ENCODE results near the gene RPIA.
"Not testable (repeated sequence)": the region's sequence is repeated elsewhere in the genome, so short reads cannot be mapped to it uniquely, and the experiment has no call there.

Gene RPIA

DNA sequence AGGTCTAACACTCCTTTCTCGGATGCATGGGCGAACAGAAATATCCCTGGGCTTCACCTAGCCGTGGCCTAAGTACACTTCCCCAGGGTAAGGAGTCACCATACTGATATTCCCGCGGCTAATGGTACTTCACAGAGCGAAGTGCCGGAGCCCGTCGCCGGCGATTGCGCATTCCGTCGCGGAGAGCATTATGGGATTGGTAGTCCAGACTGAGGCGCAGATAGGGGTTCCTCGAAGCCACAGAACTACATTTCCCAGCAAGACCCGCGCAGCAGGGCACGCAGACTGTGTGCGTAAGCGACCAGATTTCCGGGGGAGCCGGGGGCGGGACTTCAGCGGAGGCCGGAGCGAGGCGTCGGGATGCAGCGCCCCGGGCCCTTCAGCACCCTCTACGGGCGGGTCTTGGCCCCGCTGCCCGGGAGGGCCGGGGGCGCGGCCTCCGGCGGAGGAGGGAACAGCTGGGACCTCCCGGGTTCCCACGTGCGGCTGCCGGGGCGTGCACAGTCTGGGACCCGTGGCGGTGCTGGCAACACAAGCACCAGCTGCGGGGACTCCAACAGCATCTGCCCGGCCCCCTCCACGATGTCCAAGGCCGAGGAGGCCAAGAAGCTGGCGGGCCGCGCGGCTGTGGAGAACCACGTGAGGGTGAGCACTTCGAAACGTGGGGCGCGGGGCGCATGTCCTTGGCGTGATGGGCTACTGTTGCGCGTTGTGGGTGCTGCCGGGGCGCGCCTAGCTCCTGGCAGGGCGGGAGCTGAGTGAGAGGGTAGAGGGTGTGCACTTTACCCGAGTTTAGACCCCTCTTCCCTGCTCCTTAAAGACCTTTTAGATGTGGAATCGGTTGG lies at the start of gene RPIA:
TSS of gene RPIA (plus strand) at position 335 of the 845 bp plus-strand sequence. CDS start at position 361, 26 bp downstream.
- peak; percentile 84 to 97 (median 96) for DNase-seq

DNA sequence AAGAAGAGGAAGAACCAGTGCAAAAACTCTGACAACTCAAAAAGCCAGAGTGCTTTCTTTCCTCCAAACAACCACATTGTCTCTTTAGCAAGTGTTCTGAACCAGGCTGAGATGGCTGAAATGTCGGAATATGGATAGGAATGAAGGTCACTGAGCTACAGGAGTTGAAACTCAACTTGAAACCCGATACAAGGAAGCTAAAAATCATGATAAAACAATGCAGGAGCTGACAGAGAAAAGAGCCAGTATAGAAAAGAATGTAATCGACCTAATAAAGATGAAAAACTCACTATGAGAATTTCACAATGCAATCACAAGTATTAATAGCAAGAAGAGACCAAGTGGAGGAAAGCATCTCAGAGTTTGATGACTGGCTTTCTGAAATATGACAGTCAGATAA lies 49.2 kb upstream of the RPIA start:
- DNase-seq = no peak

DNA sequence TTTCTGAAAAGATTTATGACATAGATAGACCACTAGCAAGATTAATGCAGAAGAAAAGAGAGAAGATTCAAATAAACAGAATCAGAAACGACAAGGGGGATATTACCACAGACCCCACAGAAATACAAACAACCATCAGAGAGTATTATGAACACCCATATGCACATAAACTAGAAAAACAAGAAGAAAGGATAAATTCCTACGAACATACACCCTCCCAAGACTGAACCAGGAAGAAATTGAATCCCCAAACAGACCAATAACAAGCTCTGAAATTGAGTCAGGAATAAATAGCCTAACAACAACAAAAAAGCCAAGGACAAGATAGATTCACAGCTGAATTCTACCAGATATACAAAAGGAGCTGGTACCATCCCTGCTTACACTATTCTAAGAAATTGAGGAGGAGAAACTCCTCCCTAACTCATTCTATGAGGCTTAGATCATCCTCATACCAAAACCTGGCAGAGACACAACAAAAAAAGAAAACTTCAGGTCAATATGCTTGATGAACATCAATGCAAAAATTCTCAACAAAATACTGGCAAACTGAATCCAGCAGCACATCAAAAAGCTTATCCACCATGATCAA lies 46.1 kb upstream of the RPIA start:
- not testable (repeated sequence) for DNase-seq

DNA sequence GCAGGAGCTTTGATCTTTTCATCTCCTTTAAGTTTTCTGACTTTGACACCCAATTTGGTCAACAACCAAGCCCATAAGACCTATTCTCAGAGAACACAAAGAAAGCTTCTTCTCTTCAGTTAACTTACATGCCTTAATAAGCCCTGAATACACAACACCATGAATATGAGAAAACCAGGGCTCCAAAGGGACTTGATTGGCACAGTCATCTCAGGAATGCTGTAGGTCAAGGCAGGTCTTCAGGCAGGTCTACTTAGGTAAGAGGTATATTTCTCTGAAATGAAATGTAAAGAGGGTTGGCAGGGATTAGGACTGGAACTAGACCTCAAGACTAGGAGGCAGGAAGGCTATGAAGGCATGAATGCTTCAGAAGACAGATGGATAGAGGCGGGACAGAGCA lies 39.8 kb upstream of the RPIA start:
- DNase-seq = no peak

DNA sequence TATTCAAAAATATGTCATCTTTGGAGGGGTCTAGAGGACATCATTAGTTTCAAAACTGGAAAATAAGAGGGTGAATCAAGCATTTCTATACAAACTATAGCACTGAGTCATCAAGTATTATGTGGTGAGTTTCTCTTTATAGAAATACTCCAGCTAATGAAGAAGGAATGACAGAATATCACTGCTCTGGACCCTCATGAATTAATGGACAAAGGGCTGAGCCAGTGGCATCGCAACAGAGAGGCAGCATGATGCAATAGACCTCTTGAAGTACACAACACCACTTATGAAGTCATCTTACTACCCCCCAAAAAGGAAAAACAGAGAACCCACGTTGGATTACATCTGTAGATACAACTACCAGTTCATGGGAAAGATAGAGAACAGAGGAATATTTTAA lies 36.8 kb upstream of the RPIA start:
- DNase-seq = no peak

DNA sequence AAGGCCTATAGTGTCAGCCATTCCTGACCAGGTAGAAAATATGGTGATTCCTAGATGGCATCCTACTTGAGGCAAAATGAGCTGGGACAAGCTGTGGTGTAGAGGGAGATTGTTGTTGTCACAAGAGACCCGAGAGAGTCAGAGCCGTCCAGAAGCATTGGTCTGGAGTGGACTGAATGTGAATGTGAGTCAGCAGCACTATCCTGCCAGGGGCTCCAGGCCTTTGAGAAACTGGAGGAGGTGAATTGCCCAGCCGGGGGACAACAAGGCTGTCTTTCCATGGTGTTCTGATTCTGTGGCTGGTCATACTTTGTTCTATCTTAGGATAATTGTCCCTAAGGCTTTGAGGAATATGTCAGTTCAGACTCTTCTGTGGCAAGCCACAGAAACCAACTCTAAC lies 34.8 kb upstream of the RPIA start:
- no peak for DNase-seq

DNA sequence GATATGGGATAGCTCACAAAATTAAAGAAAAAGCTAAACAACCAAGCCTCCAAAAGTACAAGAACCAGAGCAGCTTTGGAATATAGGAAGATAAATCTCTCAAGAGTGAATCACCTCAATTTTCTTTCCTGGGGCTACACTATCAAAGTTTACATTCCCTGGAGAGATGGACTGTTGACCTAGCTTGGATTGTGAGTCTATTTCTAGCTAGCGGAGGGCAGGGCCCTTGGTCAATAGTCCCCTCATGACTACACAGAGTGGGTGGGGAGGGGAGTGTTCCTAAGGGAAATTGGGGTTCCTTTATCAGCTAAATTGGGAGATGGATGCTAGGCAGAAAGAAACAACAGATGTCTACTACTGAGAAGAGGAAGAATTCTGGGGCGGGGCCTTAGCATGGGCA lies 34.3 kb upstream of the RPIA start:
- no peak for DNase-seq

DNA sequence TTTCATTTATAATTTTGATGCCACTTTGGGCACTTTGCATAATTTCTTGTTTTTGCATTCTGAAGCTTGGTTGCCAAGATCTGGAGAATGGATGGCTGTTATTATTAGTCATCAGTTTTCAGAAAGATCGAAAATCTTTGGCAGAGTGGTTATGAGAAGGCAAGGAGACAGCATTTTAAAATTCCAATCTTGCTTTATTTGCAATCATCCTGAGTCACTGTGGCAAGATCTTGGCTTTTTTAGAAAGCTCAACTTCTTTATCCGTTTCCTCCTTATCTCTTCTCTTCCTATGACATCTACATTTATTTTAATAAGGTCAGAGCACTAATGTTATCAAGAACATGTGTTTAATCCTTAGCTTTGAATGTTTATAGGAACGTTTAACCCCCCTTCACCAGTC lies 33.1 kb upstream of the RPIA start:
- no peak for DNase-seq

DNA sequence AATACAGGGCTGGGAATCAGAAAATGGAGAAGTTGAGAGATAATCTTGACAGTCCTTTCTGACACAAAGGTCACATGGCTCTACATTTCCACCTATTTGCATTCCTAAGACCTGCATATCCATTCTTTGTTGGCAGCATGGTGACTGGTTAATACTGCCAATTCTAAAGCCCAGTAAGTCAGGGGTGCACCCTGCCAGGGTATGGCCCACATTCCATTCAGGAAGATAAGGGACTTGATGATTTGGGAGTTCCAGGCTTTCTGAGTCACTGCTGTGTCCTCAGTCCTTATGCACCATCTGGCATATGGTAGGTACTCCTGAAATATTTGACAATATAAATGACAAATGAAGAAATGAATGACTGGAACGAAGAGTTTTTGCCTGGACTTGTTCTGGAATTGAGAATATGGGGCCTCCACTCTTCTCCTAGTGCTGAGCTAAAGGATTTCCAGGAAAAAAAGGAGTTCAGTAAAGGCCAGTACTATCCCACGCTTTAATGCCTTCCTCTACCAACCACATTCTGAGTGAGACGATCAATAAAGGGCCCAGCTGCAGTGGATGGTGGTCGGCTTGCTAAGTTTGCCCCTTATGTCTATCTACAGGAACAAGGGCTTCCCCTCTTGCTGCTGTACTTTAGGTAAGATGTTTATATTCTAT lies 32.5 kb upstream of the RPIA start:
- DNase-seq = no peak

DNA sequence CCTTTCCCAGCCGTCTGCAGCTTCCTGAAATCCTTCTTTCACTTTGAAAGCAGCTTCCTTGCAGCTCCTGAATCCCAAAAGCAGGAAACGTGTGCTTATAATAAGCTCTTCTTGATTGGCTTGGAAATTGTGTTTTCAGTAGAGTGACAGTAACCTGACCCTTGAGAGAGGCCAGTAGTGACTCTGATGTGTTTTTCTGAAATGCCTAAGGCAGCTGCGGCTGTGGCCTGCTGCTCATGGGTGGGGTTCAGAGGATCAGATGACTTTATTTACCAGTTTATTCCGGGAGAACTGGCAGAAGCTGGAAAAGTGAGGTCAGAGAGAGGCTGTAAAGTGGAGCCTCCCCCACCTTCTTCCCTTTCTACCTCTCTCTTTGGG lies 31.9 kb upstream of the RPIA start:
- DNase-seq = no peak

DNA sequence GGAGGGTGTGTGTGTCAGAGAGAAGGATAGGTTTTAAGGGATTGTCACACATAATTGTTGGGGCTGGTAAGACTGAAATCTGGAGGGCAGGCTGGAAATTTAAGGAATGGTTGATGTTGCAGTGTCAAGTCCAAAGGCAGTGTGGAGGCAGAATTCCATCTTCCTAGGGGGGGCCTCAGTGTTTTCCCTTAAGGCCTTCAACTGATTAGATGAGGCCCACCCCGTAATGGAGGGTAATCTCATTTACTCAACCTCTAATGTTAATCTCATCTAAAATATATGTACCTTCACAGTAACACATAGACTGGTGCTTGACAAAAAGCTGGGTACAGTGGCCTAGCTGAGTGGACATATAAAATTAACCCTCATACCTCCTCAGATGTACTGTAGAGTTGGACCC lies 30.9 kb upstream of the RPIA start:
- no peak for DNase-seq

DNA sequence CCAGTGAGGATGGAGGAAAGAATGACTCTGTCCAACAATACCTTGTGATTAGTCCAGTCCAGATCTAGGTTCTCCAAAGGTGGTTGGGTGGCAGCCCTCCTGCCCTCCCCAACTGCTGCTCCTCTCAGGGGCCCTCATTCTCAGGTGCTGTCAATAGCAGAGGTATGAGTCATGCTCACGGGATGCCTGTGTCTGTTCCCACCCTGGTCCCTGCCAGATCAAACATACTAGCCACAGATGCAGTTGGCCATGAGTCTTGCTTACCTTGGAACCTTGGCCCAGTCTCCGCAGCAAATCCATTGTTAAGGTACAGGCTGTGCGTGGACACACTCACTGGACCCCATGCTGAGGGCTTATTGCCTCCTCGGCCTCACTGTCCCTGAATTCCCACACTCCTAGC lies 24.9 kb upstream of the RPIA start:
- no peak for DNase-seq

DNA sequence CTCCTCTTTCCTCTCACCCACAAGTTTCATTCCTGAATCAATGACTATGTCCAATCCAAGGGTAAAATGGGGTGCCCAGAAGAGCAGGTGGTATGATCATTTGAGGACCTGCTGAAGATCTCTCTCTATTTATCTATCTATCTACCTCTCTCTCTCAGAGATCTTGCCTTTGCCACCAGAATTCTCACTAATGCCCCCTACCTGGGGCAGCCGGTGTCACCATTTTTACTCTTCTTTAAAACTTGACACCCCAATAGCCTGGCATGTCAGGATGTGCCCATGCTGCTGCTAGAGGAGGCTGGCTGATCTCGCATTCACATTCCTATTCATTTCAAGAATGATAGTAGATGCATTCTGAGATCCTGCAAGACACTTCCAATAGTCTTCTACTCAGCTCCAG lies 24.3 kb upstream of the RPIA start:
- DNase-seq = no peak

DNA sequence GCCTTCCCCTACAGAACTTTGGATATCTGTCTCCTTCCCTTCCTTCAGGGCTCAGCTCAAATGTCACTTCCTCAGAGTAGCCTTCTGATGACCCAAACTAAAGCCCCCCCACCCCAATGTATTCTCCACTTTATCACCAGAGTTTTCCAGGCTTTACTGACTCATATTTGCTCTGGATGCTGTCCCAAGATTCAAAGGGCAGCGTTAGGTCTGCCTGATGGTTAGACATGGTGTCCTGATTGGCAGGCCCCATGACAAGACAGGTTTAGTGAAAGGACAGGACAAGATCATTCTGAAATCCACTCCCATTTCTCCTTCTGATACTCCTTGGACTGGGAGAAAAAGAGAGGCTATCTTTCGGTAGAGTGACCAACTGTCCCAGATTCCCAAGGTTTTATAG lies 22.6 kb upstream of the RPIA start:
- DNase-seq = no peak

DNA sequence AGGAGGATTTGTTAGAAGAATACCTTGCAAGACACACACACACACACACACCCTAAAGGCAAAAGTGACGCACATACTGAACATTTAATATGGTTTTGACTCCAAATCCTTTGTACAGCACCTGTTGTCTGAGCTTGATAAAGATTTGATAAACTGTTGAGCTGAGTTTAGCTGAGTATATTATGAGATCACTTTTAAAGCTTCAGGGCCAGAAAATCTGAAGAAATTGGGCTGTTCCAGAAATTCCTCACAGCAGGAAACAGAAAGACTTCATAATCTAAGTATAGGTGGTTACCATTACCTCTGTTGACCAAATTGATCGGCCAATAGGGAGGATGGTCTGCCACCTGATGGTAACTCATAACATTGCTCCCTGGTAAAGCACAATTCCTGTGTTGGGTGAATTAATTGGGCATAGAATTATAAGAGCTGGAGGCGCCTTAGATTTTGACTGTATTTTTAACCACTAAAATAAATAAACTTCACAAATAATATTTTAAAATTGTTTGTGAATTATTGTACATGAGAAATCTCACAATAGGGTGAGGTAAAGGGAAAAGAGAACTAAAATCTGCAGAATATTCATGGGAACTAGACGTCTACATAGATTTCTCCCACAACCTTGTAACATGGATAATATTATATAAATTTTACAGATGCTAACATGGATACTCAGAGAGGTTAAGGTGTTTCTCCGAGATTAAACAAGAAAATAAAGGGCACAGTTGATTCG lies 21.8 kb upstream of the RPIA start:
- no peak for DNase-seq

DNA sequence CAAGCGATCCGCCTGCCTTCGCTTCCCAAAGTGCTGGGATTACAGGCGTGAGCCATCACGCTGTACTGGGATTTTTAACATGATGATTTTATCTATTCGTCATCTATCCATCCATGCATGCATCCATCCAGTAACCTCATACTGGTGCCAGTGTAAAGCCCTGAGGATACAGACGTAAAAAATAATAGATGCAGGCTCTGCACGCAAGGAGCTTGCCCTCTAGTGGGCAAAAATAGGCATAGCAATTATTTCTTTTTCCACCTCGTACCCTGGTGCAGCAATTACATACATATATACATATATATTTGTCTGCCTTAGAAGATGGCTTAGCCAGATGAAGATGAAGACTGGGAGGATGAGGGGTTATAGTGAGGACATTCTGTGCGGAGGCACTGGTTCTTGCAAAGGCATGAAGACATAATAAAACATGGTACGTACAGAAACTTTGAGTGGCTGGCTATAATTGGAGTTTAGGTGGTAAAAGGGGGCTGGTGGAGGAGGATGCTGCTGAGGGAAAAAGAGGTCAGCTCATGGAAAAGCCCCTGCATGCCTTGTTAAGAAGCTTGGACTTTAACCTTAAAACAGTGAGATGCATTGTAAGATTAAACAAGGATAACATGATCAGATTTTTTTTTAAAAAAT lies 19.6 kb upstream of the RPIA start:
- no peak for DNase-seq

DNA sequence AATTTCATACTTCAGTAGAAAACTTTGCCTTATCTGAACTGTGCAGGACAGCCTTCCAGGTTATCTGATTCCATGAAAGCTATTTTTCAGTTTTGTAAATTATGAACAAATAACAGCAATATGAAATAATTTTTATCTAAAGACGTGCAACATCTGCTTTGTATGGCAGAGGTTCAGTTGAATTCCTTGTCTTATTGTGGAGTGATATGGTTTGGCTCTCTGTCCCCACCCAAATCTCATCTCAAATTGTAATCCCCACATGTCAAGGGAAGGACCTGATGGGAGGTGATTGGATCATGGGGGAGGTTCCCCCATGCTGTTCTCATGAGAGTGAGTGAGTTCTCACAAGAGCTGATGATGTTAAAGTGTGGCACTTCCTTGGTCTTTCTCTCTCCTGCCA lies 18.1 kb upstream of the RPIA start:
- DNase-seq = no peak

DNA sequence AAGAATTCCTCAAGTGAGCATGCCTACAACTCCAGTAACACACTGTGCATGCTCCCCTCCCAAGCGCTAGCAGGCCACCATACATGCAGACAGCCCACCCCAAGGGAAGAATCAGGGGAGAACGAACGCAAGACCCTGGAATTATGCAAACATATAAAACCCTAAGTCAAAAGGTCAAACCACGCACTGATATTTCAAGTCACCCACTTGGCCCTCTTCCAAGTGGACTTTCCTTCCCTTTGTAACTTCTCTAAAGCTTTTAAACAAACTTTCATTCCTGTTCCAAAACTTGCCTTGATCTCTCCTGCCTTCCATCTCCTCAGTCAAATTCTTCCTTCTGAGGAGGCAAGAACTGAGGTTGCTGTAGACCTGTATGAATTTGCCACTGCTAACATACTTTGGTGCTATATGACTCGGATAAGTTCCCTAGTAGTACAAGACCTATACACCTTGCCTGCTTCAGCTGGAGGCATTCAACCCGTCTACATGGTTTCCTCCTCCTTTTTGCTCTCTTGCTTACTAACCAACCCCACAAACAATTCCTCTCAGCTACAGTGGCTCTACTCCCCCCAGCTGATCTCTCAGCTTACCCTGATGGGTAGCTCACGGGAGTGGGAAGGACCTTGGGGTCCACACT lies 11.1 kb upstream of the RPIA start:
- DNase-seq = no peak

DNA sequence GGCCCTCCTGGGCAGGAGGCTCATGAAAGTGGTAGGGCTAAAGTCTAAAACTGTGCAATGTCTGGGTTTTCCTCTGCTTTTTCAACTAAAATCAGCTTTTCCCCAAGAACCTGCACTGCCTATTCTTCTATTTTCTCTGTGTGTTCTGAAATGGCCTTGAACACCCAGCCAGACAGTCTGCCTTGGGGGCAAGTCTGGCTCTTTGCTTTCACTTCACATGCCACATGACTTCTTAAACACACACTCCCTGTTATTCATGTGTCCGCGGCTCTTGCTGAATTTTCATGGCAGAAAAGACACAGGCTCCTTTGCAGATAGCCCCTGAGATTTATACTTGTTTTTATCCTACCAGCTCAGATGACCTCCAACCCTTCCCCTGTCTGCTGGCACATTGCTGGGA lies 10.6 kb upstream of the RPIA start:
- DNase-seq = no peak

DNA sequence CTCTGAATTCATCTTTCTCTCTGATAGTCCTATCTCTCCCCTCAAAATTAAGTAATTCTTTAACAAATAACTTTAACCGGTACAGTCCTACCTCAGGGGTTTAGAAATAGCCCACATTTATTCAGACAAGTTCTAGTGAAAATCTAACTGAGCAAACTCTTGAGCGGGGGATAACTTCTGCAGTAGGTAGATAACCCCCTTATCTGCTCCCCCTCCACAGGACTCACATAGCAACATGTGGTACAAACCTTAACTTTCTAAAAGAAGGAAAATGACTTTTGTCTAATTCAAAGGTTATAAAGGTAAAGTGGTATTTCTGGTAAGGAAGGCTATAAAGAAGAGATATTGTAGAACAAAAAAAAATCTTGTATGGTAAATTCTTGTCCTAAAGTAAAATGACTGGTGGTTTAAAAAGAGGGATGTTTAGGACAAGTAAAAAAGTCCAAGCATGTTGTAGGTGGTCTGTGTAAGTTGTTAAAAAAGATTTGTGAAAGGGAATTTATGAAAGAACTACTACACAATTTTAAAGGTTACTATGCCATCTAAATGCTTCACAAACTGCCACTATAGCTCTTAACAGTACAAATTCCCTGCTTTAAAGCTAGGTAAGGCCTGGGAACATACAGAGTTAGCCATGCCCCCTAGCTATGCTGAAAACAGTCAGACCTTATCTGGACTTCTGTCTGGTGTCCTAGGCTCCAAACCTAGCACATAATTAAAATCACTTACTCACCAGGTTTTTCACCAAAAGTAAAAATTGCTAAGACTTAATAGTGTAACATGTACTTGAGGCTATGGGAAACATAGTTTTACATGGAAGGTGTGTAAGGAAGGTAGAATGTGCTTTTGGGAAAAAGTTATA lies 8.1 kb upstream of the RPIA start:
- no peak for DNase-seq

DNA sequence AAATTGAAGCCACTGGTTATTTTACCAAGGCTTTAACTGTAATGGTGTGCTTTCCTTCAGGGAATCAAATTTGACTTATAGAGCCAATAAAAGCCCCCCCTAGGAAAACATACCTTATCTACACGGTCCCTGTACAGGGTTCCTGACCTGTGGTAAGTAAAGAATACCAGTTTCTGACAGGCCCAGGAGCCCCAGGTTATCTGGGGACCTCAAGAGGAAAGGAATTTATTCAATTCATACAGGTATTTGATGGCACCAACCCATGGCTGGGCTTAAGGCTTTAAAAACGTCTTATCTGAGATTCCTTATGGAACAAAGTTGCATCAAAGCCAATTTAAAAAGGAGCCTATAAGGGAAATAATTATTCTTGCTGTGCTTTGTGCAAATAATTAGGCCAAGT lies 7.0 kb upstream of the RPIA start:
- no peak for DNase-seq

DNA sequence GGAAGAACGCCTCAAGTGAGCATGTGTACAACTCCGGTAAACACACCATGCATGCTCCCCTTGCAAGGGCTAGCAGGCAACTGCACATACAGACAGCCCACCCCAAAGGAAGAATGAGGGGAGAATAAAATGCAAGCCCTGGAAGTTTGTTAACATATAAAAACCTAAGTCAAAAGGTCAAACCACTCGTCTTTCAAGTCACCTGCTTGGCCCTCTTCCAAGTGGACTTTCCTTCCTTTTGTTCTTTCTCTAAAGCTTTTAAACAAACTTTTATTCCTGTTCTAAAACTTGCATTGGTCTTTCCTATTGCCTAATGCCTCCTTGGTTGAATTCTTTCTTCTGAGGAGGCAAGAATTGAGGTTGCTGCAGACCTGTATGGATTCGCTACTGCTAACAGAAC lies 5.2 kb upstream of the RPIA start:
- no peak for DNase-seq

Measured in activated naive CD4-positive, alpha-beta T cell (primary cell).